SK-N-SH treated with all-trans-retinoic acid at 6 μM for 48 hours (cell line): ENCODE data around the gene OR10A6.

Experiments used
- ARNTL ChIP-seq: fragments of 450-650 bp; formaldehyde crosslinking; IDR thresholded peaks from 2 replicates; pipeline ENCODE4 v1.5.0; 2020; ENCODE audit warnings: low read depth, mild to moderate bottlenecking, moderate library complexity, borderline replicate concordance
- ESRRG ChIP-seq: fragments of 250-450 bp; sonication (Bioruptor Pico); IDR thresholded peaks from 2 replicates; pipeline ENCODE4 v1.6.1; 2021; ENCODE audit warnings: mild to moderate bottlenecking
- PATZ1 ChIP-seq: fragments of 250-450 bp; sonication (Bioruptor Pico); IDR thresholded peaks from 2 replicates; pipeline ENCODE4 v1.8.0; 2020; ENCODE audit warnings: mild to moderate bottlenecking, moderate library complexity, borderline replicate concordance
- TCF4 ChIP-seq: fragments of 250-450 bp; sonication (Bioruptor Pico); IDR thresholded peaks from 2 replicates; pipeline ENCODE4 v1.8.0; 2021; ENCODE audit warnings: mild to moderate bottlenecking, moderate library complexity, borderline replicate concordance
- TOX ChIP-seq: fragments of 250-450 bp; sonication (Bioruptor Pico); IDR thresholded peaks from 2 replicates; pipeline ENCODE4 v1.8.0; 2021; ENCODE audit warnings: mild to moderate bottlenecking, moderate library complexity, borderline replicate concordance

- no peak for TF ChIP-seq ARNTL (CRISPR knock-in tag)
- TF ChIP-seq PATZ1 (CRISPR knock-in tag), result no peak
- TF ChIP-seq ESRRG (CRISPR knock-in tag), result no peak
- TF ChIP-seq TCF4 (CRISPR knock-in tag), result no peak
- no peak for TF ChIP-seq TOX (CRISPR knock-in tag)
Observed at GRCh38 chr11:7910286-7910788, 20.7 kb downstream of the OR10A6 start.
